Sigmoid colon (tissue), 7 donors: Measurements from ENCODE around the gene MICAL1. TPM values are rescaled to one million over a fixed set of nuclear protein-coding genes. Genes with fewer than 3 reads are reported as not detected.

Experiments used
- DNase-seq: peaks from one replicate; pipeline ENCODE4 v3.0.0-alpha.2; 2019
- H3K27ac ChIP-seq, 4 donors: fragments of 200-600 bp; sonication (generic); one replicate each; pipeline ENCODE4 v1.5.1; 2016 to 2019; ENCODE audit warnings: mild to moderate bottlenecking in 1 of 4
- H3K27me3 ChIP-seq, 3 donors: fragments of 200-600 bp; sonication (generic); one replicate each; pipeline ENCODE4 v1.5.1; 2019; ENCODE audit warnings: mild to moderate bottlenecking in 1 of 3
- H3K36me3 ChIP-seq, 4 donors: fragments of 200-600 bp; sonication (generic); one replicate each; pipeline ENCODE4 v1.5.1; 2016 to 2019
- H3K4me1 ChIP-seq, 4 donors: fragments of 200-600 bp; sonication (generic); one replicate each; pipeline ENCODE4 v1.5.1; 2017 to 2019
- H3K4me3 ChIP-seq, 4 donors: fragments of 200-600 bp; sonication (generic); one replicate each; pipeline ENCODE4 v1.5.1; 2017 to 2019; ENCODE audit warnings: mild to moderate bottlenecking in 2 of 4, moderate library complexity in 1 of 4
- H3K9me3 ChIP-seq, 4 donors: fragments of 200-600 bp in 3 of 4; sonication (generic) in 3 of 4; one replicate each; pipeline versions ENCODE4 v1.5.1 to v1.6.1; 2013 to 2019
- EP300 ChIP-seq, 4 donors: sonication (generic); formaldehyde crosslinking; IDR thresholded peaks; one replicate each; pipeline ENCODE4 v1.6.1; 2017; ENCODE audit warnings: antibody characterized with exemption in 4 of 4
- POLR2A ChIP-seq, 2 donors: fragments of 450-650 bp; IDR thresholded peaks; one replicate each; pipeline ENCODE4 v1.6.1; 2016; ENCODE audit warnings: antibody characterized with exemption in 2 of 2, mild to moderate bottlenecking in 2 of 2, moderate library complexity in 2 of 2
- POLR2AphosphoS5 ChIP-seq, 4 donors: sonication (generic); formaldehyde crosslinking; IDR thresholded peaks; one replicate each; pipeline ENCODE4 v1.6.1; 2017; ENCODE audit warnings: antibody characterized with exemption in 4 of 4
- WGBS, 2 donors: extraction: QIAGEN DNeasy Blood & Tissue Kit; methylation state at CpG; one replicate each; pipeline ENCODE4 v1.1.7; 2013; 5-methylcytosine and 5-hydroxymethylcytosine counted together
- intact Hi-C: fragments of 100-400 bp; cut with DNase I; formaldehyde crosslinking; loops from one replicate; pipeline ENCODE4 v1.15.1; 2023
- polyA plus RNA-seq, 3 donors: library from polyadenylated mRNA; stranded (reverse); fragments of 200-250 nt; gene quantifications; one replicate each; pipeline ENCODE4 v1.2.3, GENCODE V29; 2013
- total RNA-seq, 4 donors: library from RNA; depleted of rRNA; stranded (reverse); fragments of >200 nt; gene quantifications; one replicate each; pipeline ENCODE4 v1.1.0, GENCODE V29; 2016
- TF ChIP-seq, protein P1 (sequence below), 4 experiments: fragments of 450-650 bp in 3 of 4; fragments of 200-600 bp in 1 of 4; IDR thresholded peaks; one replicate each; pipeline ENCODE4 v1.5.1; 2016 to 2019; ENCODE audit warnings: antibody characterized with exemption in 4 of 4, mild to moderate bottlenecking in 3 of 4, moderate library complexity in 2 of 4
- donor health status: healthy with polysubstance abuse.
- donor health status: Bipolar disorder and iron deficiency.
- donor health status: healthy.

The MICAL1 gene
- total and polyA plus RNA-seq, 7 donors = 7.8 to 71.3 (median 14.8) TPM

DNA sequence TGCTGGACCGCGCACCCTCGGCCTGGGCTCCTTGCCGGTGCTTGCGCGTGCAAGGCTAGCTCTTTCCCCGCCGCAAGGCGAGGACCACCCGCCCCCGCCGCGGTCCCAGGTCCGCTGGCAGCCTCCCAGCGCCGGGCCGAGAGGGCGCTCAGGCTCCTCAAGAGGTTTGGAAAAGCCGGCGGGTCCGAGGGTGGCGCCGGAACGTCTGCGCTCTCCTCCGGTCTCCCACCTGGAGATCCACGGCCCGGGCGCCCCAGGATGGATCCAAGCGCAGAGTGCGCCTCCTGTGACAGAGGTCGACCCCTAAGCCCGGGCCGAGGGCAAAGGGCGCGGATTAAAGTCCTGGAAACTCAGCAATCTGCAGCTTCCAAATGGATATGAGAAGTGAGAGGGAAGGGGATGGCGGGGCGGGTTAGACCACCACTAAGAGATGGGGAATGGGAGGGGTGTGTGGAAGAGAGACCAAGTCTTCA is 575 bp upstream of the MICAL1 start:
- Histone ChIP-seq H3K4me1 (peaks cover 0 to 32% (median 22%) of the 10 kb centered on the region in 4 donors), H3K4me3 (peak overlapping the region; percentile 50 to 76 (median 70)), H3K27me3 (no peaks in the 10 kb centered on the region), H3K9me3 (no peaks in the 10 kb centered on the region), H3K27ac (peak overlapping the region; percentile 50 to 77 (median 71)), H3K36me3 (peaks cover 0 to 5% (median 0%) of the 10 kb centered on the region in 4 donors)
- TF ChIP-seq POLR2A (IDR thresholded peaks at IDR 0.05) (no peak), POLR2AphosphoS5 (IDR thresholded peaks at IDR 0.05) (no peak), EP300 (IDR thresholded peaks at IDR 0.05) (no peak)
- TF ChIP-seq, protein P1, sequence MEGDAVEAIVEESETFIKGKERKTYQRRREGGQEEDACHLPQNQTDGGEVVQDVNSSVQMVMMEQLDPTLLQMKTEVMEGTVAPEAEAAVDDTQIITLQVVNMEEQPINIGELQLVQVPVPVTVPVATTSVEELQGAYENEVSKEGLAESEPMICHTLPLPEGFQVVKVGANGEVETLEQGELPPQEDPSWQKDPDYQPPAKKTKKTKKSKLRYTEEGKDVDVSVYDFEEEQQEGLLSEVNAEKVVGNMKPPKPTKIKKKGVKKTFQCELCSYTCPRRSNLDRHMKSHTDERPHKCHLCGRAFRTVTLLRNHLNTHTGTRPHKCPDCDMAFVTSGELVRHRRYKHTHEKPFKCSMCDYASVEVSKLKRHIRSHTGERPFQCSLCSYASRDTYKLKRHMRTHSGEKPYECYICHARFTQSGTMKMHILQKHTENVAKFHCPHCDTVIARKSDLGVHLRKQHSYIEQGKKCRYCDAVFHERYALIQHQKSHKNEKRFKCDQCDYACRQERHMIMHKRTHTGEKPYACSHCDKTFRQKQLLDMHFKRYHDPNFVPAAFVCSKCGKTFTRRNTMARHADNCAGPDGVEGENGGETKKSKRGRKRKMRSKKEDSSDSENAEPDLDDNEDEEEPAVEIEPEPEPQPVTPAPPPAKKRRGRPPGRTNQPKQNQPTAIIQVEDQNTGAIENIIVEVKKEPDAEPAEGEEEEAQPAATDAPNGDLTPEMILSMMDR (IDR thresholded peaks at IDR 0.05) = no peak
- 6 to 14% methylated on average over 38 of the region's 38 CpGs for WGBS, 2 donors
- intact Hi-C loops = no loop called here
- DNase-seq = peak; percentile 74

DNA sequence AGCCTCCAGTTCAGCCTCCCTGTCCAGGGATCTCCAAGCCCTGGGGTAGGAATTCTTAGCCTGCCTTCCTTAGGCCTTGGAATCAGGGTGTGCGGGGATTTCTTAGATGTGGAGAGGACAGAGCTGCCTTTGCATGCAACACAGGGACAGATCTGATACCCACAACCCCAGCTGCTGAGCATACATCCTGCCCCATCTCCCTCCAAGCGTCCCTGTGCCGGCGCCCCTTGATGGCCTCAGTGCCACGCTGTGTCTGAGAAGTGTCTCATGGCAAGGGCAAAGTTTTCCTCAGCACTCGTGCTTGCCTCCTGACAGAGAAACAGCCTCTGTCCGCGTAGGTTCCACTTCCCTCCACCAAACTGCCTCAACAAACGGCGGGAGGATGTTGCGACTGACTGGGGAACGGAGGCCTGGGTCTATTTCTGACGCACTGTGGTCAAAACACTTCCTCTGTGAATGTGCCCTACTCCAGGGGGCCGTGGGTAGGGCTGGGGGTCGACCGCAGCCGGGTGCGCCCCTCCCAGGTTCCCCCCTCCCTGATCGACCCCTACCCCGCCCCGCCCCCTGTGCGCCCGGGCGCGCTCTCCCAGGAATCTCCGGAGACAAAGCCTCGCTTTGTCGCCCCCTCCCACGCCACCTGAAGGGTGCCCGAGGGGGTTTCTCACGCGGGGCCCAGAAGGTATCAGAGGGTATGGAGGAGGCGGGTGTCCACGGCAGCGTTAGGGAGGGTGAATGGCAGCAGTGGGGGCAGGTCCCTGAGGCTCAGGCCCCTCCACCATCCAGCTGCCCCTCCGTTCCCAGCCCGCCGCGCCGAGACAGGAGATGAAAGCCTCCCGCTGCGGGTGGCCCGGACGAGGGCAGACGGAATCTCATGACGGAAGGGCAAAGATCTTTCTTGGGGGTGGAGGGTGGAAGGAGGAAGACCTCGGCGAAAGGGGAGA is 806 bp downstream of the MICAL1 start:
- Histone ChIP-seq H3K9me3 (no peaks in the 10 kb centered on the region), H3K27ac (peak overlapping the region; percentile 50 to 77 (median 71)), H3K27me3 (no peaks in the 10 kb centered on the region), H3K4me1 (peaks cover 0 to 32% (median 22%) of the 10 kb centered on the region in 4 donors), H3K4me3 (peak overlapping the region; percentile 50 to 76 (median 70)), H3K36me3 (no peaks in the 10 kb centered on the region)
- intact Hi-C loops = loop anchor here (2.0 kb wide), 1 partner anchor 14 kb away; the partner anchor contains the start of genes PPIL6 and SMPD2
- peak; percentile 77 for DNase-seq
- 2 to 3% methylated on average over 48 of the region's 48 CpGs for WGBS, 2 donors
- TF ChIP-seq, protein P1 (IDR thresholded peaks at IDR 0.05) = no peak

DNA sequence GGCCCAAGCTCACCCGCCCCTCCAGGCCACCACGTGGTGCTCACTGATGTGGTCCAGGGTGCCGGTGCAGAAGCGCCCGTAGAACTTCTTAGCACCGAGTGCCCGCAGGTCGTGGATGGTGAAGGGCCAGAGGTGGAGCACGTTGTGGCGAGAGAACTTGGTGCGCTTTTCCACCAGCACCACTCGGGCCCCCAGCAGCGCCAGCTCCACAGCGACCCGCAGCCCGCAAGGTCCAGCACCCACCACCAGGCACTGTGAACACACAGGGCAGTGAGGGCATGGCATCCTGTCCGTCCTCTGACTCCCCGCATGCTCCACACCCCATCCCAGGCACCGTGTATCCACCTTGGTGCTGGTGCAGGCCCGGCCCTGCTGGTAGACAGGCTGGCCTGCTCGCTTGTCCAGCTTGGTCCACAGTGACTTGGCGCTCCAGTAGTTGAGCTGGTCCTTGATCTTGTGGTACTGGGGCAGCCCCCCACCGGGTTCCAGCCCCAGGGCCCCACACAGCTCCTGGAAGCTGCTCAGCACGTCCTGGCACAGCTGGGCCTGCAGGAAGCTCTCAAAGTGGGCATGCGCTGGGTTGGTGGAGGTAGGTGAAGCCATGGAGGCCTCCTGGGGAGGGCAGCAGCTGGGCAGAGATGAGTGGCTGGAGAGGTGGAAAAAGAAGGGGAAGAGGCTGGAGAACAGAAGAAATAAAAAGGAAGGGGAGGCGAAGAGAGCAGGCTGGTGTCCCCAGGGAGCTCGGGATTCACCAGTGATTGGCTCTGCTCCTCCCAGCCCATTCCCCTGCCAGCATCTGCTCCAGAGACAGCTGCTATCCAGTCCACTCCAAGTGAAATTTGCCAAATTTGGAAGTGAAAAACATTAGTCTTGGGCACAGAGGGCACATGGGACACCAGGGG is 1.7 kb downstream of the MICAL1 start:
- peak overlapping the region in 3 of 4 donors; percentile 68 to 77 (median 74) for H3K27ac ChIP-seq
- TF ChIP-seq POLR2AphosphoS5 (IDR thresholded peaks at IDR 0.05) (no peak), EP300 (IDR thresholded peaks at IDR 0.05) (no peak), POLR2A (IDR thresholded peaks at IDR 0.05) (no peak)
- TF ChIP-seq, protein P1 (IDR thresholded peaks at IDR 0.05) = no peak
- no peaks in the 10 kb centered on the region for H3K36me3 ChIP-seq
- DNase-seq = peak; percentile 66
- intact Hi-C loops = loop anchor here (2.0 kb wide), 1 partner anchor 13 kb away; the partner anchor contains the start of genes PPIL6 and SMPD2
- no peaks in the 10 kb centered on the region for H3K9me3 ChIP-seq
- 85 to 95% methylated on average over 27 of the region's 27 CpGs for WGBS, 2 donors
- H3K4me1 ChIP-seq = peaks cover 0 to 32% (median 22%) of the 10 kb centered on the region in 4 donors
- H3K27me3 ChIP-seq = no peaks in the 10 kb centered on the region
- peak overlapping the region in 3 of 4 donors; percentile 65 to 76 (median 76) for H3K4me3 ChIP-seq

DNA sequence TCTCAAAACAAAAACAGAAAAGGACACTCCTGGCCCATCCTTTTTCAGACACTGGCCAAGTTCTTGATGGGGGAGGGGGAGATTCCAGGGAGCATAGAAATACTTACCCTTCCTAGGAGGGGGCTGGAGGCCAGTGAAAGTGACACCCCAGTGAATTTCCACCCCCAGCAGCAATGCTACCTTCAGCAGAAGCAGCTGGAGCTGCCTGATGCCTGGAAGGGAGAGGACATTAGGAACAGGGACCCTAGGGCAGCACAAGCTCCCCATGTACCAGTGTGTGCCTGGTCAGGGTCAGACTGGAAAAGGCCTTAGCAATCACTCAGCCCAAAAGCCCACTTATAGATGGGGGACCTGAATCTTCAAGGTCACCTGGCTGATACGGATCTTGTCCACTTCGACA is 2.4 kb downstream of the MICAL1 start:
- Histone ChIP-seq H3K4me3 (no peak overlapping the region), H3K36me3 (no peaks in the 10 kb centered on the region), H3K27ac (no peak overlapping the region), H3K9me3 (no peaks in the 10 kb centered on the region), H3K27me3 (no peaks in the 10 kb centered on the region), H3K4me1 (peaks cover 0 to 32% (median 22%) of the 10 kb centered on the region in 4 donors)
- intact Hi-C loops = no loop called here
- WGBS, 2 donors = 95% methylated on average over 2 of the region's 2 CpGs
- no peak for DNase-seq
- TF ChIP-seq POLR2A (IDR thresholded peaks at IDR 0.05) = no peak
- TF ChIP-seq EP300 (IDR thresholded peaks at IDR 0.05) = no peak
- TF ChIP-seq, protein P1 (IDR thresholded peaks at IDR 0.05) = no peak
- no peak for TF ChIP-seq POLR2AphosphoS5 (IDR thresholded peaks at IDR 0.05)
